Measurements from ENCODE around the gene GLS2.

DNA sequence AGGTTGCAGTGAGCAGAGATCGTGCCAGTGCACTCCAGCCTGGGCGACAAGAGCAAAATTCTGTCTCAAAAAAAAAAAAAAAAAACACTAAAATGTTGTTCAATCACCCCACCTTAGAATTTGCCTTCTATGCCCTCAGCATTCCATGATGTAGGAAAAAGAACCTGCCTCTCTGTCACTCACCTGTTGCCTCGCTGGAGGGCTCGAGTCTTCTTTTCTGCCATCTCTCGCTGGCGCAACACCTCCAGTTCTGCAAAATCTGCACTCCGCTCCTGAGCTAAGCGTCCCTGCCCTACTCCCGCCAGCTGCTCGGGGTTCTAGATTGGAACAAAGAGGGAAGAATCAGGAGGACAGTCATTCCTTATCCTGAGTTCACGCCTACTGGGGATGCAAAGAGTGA is 56.7 kb downstream of the GLS2 start:
- no peak for TF ChIP-seq CTCF (conservative IDR thresholded peaks at IDR 0.05)
- TF ChIP-seq ZFX (IDR thresholded peaks at IDR 0.05): no peak

All from C4-2B (cell line).